Neural cell (in vitro differentiated cells): ENCODE results near the gene CRCP. TPM values are rescaled to one million over a fixed set of nuclear protein-coding genes. Genes with fewer than 3 reads are reported as not detected.
A peak's percentile ranks its signal among the peaks of the same experiment; 100 is the strongest.
"Not testable (repeated sequence)": the region's sequence is repeated elsewhere in the genome, so short reads cannot be mapped to it uniquely, and the experiment has no call there.

Source experiments
- H2AFZ ChIP-seq: fragments of 200-600, 300-800 bp; sonication (generic), shearing (Covaris generic); 2 replicates; pipeline ENCODE4 v1.6.0; 2014; ENCODE audit warnings: low read depth, mild to moderate bottlenecking, antibody characterized with exemption, low read length, moderate library complexity
- H3F3A ChIP-seq: fragments of 200-600 bp; shearing (Covaris generic); 2 replicates; pipeline ENCODE4 v1.6.1; 2016; ENCODE audit warnings: mild to moderate bottlenecking, moderate library complexity, mixed read lengths, antibody characterized with exemption, low read length; ENCODE audit not compliant: insufficient read depth, poor library complexity, severe bottlenecking
- H3K27ac ChIP-seq: fragments of 200-600, 300-800 bp; sonication (generic), shearing (Covaris generic); 2 replicates; pipeline ENCODE4 v1.5.1; 2014; ENCODE audit warnings: mild to moderate bottlenecking, low read length, moderate library complexity
- H3K27me3 ChIP-seq: fragments of 300-800, 200-600 bp; sonication (generic), shearing (Covaris generic); 2 replicates; pipeline ENCODE4 v1.6.0; 2014; ENCODE audit warnings: mild to moderate bottlenecking, low read depth, low read length, moderate library complexity; ENCODE audit not compliant: insufficient read depth
- H3K36me3 ChIP-seq: fragments of 300-800, 200-600 bp; sonication (generic), shearing (Covaris generic); 2 replicates; pipeline ENCODE4 v1.5.1; 2014; ENCODE audit warnings: mild to moderate bottlenecking, antibody characterized with exemption, low read length, moderate library complexity; ENCODE audit not compliant: insufficient read depth
- H3K4me2 ChIP-seq: fragments of 300-800, 200-600 bp; sonication (generic), shearing (Covaris generic); 2 replicates; pipeline ENCODE4 v1.6.0; 2014; ENCODE audit warnings: mild to moderate bottlenecking, low read length
- H3K4me3 ChIP-seq: fragments of 300-800, 200-600 bp; sonication (generic), shearing (Covaris generic); 2 replicates; pipeline ENCODE4 v1.5.1; 2014; ENCODE audit warnings: mild to moderate bottlenecking, low read length, moderate library complexity
- H3K79me2 ChIP-seq: fragments of 200-600 bp; shearing (Covaris generic); replicated peaks from 2 replicates; pipeline ENCODE4 v1.6.0; 2014; ENCODE audit warnings: mild to moderate bottlenecking, low read length, moderate library complexity; ENCODE audit not compliant: insufficient read depth
- H3K9ac ChIP-seq: fragments of 300-800, 200-600 bp; sonication (generic), shearing (Covaris generic); 2 replicates; pipeline ENCODE4 v1.6.1; 2016; ENCODE audit warnings: mild to moderate bottlenecking, low read length, mixed read lengths
- H3K9me2 ChIP-seq: fragments of 200-600 bp; shearing (Covaris generic); 2 replicates; pipeline ENCODE4 v1.6.1; 2016; ENCODE audit warnings: mild to moderate bottlenecking, low read length, mixed read lengths; ENCODE audit not compliant: insufficient read depth
- H3K9me3 ChIP-seq: fragments of 200-600, 300-800 bp; sonication (generic), shearing (Covaris generic); 2 replicates; pipeline ENCODE4 v1.6.1; 2016; ENCODE audit warnings: mild to moderate bottlenecking, mixed run types, low read length, moderate library complexity, mixed read lengths
- H4K20me1 ChIP-seq: fragments of 200-600 bp; shearing (Covaris generic); 2 replicates; pipeline ENCODE4 v1.6.1; 2016; ENCODE audit warnings: mild to moderate bottlenecking, mixed run types; ENCODE audit not compliant: insufficient read depth
- EP300 ChIP-seq: fragments of 450-650 bp; conservative IDR thresholded peaks from 2 replicates; pipeline ENCODE4 v1.6.1; 2014; ENCODE audit warnings: antibody characterized with exemption, mild to moderate bottlenecking, moderate library complexity; ENCODE audit not compliant: poor library complexity, severe bottlenecking
- EZH2 ChIP-seq: fragments of 200-600, 300-800 bp; shearing (Covaris generic), sonication (generic); IDR thresholded peaks from 2 replicates; pipeline ENCODE4 v1.6.1; 2014; ENCODE audit warnings: antibody characterized with exemption, low read length, borderline replicate concordance, mild to moderate bottlenecking; ENCODE audit not compliant: insufficient read depth, poor library complexity, severe bottlenecking
- POLR2AphosphoS5 ChIP-seq: IDR thresholded peaks from 2 replicates; pipeline ENCODE4 v1.6.1; 2012
- RAD21 ChIP-seq: fragments of 450-650 bp; conservative IDR thresholded peaks from 2 replicates; pipeline ENCODE4 v1.6.1; 2014; ENCODE audit warnings: antibody characterized with exemption, mild to moderate bottlenecking, moderate library complexity
- SMC3 ChIP-seq: fragments of 450-650 bp; conservative IDR thresholded peaks from 2 replicates; pipeline ENCODE4 v1.6.1; 2014; ENCODE audit warnings: antibody characterized with exemption, mild to moderate bottlenecking, moderate library complexity; ENCODE audit not compliant: poor library complexity
- TAF1 ChIP-seq: IDR thresholded peaks from 2 replicates; pipeline ENCODE4 v1.6.1; 2012; ENCODE audit warnings: low read depth
- polyA plus RNA-seq: library from polyadenylated mRNA; depleted of rRNA; stranded (reverse); fragments of >200 nt; gene quantifications from 2 replicates; pipeline ENCODE4 v1.2.3, GENCODE V29; 2014
- TF ChIP-seq, protein P1 (sequence below): fragments of 450-650 bp; IDR thresholded peaks from 2 replicates; pipeline ENCODE4 v1.5.1; 2014; ENCODE audit warnings: antibody characterized with exemption, mild to moderate bottlenecking, moderate library complexity; ENCODE audit not compliant: poor library complexity, severe bottlenecking
- TF ChIP-seq, protein P2 (sequence below): IDR thresholded peaks from 2 replicates; pipeline ENCODE4 v1.6.1; 2012; ENCODE audit warnings: borderline replicate concordance

CRCP gene
- polyA plus RNA-seq, 1 donor from 2014 or later: 53.6 TPM

DNA sequence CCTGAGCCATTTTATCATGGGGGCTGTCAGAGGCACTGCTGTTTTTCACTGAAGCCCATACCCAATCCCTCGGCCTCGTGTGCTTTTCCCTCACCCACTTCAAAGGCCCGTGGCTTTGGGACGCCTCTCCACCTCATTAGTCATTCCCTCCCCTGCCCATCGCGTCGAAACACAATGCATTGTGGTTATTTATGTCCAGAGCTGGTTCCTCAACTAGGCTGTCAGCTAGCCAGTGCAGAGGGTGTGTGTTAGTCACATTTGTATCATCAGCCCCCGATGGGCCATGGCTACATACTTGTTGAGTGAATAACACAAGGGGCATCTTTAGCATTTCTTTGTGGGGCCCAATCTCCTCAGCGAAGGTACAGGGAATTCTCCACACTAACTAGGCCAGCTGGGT, 3.8 kb upstream of the CRCP start:
- Histone ChIP-seq H3K4me2 (no peak overlapping the region), H3K9ac (no peak overlapping the region)

DNA sequence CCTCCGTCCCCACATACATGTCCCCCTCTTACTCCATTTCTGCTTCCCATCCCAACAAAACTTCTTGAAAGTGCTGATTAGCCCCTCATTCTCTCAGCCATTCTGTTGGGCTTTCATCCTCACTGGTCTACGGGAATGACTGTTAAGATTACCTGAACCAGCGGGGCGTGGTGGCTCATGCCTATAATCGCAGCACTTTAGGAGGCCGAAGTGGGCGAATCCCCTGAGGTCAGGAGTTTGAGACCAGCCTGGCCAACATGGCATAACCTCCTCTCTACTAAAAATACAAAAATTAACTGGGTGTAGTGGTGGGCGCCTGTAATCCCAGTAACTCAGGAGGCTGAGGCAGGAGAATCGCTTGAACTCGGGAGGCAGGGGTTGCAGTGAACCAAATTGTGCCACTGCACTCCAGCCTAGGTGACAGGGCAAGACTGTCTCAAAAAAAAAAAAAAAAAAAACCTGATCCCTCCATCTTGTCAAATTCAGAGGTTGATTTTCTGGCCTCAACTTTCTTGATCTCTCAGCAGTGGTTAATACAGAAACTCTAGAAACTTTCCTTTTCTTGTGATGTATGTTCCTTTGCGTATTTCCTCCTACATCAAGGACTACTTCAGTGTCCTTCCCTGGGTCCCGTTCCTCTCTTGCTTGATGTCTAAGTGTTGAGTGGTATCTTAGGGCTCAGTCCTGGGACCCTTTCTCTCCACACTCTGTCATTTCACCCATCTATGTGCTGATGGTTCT, 2.2 kb downstream of the CRCP start:
- H3K36me3 ChIP-seq, H3K9me2 ChIP-seq, H2AFZ ChIP-seq, H3K27me3 ChIP-seq, H3K9ac ChIP-seq, H3K27ac ChIP-seq, H3K9me3 ChIP-seq, H4K20me1 ChIP-seq, H3F3A ChIP-seq, H3K4me2 ChIP-seq: not testable (repeated sequence)
- Histone ChIP-seq H3K79me2 (peaks cover 48% of the 10 kb centered on the region), H3K4me3 (peak overlapping the region; percentile 95)

More for the DNA sequence above, 3.8 kb upstream of the CRCP start:
- Histone ChIP-seq H3K9me3 (no peaks in the 10 kb centered on the region), H3F3A (no peaks in the 10 kb centered on the region), H3K79me2 (peaks cover 8% of the 10 kb centered on the region), H3K27me3 (no peaks in the 10 kb centered on the region), H2AFZ (no peak overlapping the region), H3K4me3 (no peak overlapping the region), H3K9me2 (no peaks in the 10 kb centered on the region), H4K20me1 (no peaks in the 10 kb centered on the region), H3K27ac (no peak overlapping the region), H3K36me3 (no peaks in the 10 kb centered on the region)
- no peak for TF ChIP-seq RAD21
- TF ChIP-seq SMC3: no peak
- TF ChIP-seq, protein P1, sequence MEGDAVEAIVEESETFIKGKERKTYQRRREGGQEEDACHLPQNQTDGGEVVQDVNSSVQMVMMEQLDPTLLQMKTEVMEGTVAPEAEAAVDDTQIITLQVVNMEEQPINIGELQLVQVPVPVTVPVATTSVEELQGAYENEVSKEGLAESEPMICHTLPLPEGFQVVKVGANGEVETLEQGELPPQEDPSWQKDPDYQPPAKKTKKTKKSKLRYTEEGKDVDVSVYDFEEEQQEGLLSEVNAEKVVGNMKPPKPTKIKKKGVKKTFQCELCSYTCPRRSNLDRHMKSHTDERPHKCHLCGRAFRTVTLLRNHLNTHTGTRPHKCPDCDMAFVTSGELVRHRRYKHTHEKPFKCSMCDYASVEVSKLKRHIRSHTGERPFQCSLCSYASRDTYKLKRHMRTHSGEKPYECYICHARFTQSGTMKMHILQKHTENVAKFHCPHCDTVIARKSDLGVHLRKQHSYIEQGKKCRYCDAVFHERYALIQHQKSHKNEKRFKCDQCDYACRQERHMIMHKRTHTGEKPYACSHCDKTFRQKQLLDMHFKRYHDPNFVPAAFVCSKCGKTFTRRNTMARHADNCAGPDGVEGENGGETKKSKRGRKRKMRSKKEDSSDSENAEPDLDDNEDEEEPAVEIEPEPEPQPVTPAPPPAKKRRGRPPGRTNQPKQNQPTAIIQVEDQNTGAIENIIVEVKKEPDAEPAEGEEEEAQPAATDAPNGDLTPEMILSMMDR: no peak
- no peak for TF ChIP-seq TAF1
- no peak for TF ChIP-seq POLR2AphosphoS5
- TF ChIP-seq EZH2: no peak

DNA sequence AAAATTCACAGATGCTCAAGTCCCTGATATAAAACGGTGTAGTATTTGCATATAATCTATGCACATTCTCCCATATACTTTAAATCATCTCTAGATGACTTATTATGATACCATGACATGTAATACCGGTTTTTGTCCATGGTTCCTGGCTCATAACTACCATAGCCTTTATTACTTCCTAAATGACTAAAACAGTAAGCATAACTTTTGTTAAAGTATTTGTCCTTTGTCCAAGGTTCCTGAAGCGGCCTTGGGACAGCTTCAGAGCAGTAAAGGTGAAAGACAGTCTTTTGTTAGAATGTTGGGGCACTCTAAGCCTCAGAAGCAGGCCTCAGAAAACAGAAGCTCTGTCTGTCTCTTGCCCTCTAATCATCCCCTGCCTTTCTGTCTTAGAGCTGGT, 4.0 kb downstream of the CRCP start:
- Histone ChIP-seq H3K4me3 (no peak overlapping the region), H3K9ac (no peak overlapping the region), H3K27ac (no peak overlapping the region), H3K36me3 (no peaks in the 10 kb centered on the region), H3K9me3 (no peaks in the 10 kb centered on the region), H4K20me1 (no peaks in the 10 kb centered on the region), H3F3A (no peaks in the 10 kb centered on the region), H3K27me3 (no peaks in the 10 kb centered on the region), H3K4me2 (no peak overlapping the region), H2AFZ (no peak overlapping the region), H3K9me2 (no peaks in the 10 kb centered on the region), H3K79me2 (peaks cover 59% of the 10 kb centered on the region)
- TF ChIP-seq, protein P1: no peak
- TF ChIP-seq EP300 (no peak), POLR2AphosphoS5 (no peak)
- TF ChIP-seq, protein P2, sequence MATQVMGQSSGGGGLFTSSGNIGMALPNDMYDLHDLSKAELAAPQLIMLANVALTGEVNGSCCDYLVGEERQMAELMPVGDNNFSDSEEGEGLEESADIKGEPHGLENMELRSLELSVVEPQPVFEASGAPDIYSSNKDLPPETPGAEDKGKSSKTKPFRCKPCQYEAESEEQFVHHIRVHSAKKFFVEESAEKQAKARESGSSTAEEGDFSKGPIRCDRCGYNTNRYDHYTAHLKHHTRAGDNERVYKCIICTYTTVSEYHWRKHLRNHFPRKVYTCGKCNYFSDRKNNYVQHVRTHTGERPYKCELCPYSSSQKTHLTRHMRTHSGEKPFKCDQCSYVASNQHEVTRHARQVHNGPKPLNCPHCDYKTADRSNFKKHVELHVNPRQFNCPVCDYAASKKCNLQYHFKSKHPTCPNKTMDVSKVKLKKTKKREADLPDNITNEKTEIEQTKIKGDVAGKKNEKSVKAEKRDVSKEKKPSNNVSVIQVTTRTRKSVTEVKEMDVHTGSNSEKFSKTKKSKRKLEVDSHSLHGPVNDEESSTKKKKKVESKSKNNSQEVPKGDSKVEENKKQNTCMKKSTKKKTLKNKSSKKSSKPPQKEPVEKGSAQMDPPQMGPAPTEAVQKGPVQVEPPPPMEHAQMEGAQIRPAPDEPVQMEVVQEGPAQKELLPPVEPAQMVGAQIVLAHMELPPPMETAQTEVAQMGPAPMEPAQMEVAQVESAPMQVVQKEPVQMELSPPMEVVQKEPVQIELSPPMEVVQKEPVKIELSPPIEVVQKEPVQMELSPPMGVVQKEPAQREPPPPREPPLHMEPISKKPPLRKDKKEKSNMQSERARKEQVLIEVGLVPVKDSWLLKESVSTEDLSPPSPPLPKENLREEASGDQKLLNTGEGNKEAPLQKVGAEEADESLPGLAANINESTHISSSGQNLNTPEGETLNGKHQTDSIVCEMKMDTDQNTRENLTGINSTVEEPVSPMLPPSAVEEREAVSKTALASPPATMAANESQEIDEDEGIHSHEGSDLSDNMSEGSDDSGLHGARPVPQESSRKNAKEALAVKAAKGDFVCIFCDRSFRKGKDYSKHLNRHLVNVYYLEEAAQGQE: no peak
